Neural progenitor cell (in vitro differentiated cells): ENCODE measurements around the gene TRIM2. TPM values are rescaled to one million over a fixed set of nuclear protein-coding genes. Genes with fewer than 3 reads are reported as not detected.

Experiments used
- DNase-seq: peaks from one replicate; pipeline ENCODE4 v3.0.0-alpha.2; 2016; ENCODE audit warnings: low spot score
- H2AFZ ChIP-seq: fragments of 200-600 bp; sonication (generic); replicated peaks from 2 replicates; pipeline ENCODE4 v1.6.1; 2016; ENCODE audit warnings: antibody characterized with exemption
- H3F3A ChIP-seq: fragments of 200-600 bp; sonication (generic); 2 replicates; pipeline ENCODE4 v1.6.1; 2016; ENCODE audit warnings: antibody characterized with exemption, low read depth
- H3K27ac ChIP-seq: fragments of 200-600 bp; sonication (generic); 2 replicates; pipeline ENCODE4 v1.5.1; 2016; ENCODE audit warnings: mild to moderate bottlenecking
- H3K27me3 ChIP-seq: fragments of 200-600 bp; sonication (generic); 2 replicates; pipeline ENCODE4 v1.6.1; 2016; ENCODE audit warnings: mild to moderate bottlenecking, moderate library complexity
- H3K36me3 ChIP-seq: fragments of 200-600 bp; sonication (generic); 2 replicates; pipeline ENCODE4 v1.5.1; 2016
- H3K4me1 ChIP-seq: fragments of 200-600 bp; sonication (generic); 2 replicates; pipeline ENCODE4 v1.6.1; 2016; ENCODE audit warnings: mixed run types
- H3K4me2 ChIP-seq: fragments of 200-600 bp; sonication (generic); 2 replicates; pipeline ENCODE4 v1.6.1; 2016
- H3K4me3 ChIP-seq: fragments of 200-600 bp; sonication (generic); 2 replicates; pipeline ENCODE4 v1.5.1; 2016
- H3K79me2 ChIP-seq: fragments of 200-600 bp; sonication (generic); 2 replicates; pipeline ENCODE4 v1.6.1; 2016; ENCODE audit warnings: low read depth
- H3K9ac ChIP-seq: fragments of 200-600 bp; sonication (generic); 2 replicates; pipeline ENCODE4 v1.6.1; 2016
- H3K9me3 ChIP-seq: fragments of 200-600 bp; sonication (generic); 2 replicates; pipeline ENCODE4 v1.5.1; 2016; ENCODE audit warnings: low read depth
- H4K20me1 ChIP-seq: fragments of 200-600 bp; sonication (generic); 2 replicates; pipeline ENCODE4 v1.6.1; 2016; ENCODE audit warnings: low read depth
- H3K27ac Mint-ChIP-seq: 3 replicates; pipeline ENCODE4 v1.8.0; 2021; ENCODE audit warnings: mixed read lengths
- H3K27me3 Mint-ChIP-seq: 2 replicates; pipeline ENCODE4 v1.8.0; 2022; ENCODE audit warnings: low read depth, mild to moderate bottlenecking, inconsistent platforms, moderate library complexity, mixed read lengths; ENCODE audit not compliant: insufficient read depth
- H3K36me3 Mint-ChIP-seq: 3 replicates; pipeline ENCODE4 v1.8.0; 2021; ENCODE audit warnings: mixed read lengths
- H3K4me1 Mint-ChIP-seq: 3 replicates; pipeline ENCODE4 v1.8.0; 2021; ENCODE audit warnings: mixed read lengths
- H3K4me3 Mint-ChIP-seq: 3 replicates; pipeline ENCODE4 v1.8.0; 2021; ENCODE audit warnings: mild to moderate bottlenecking, moderate library complexity, mixed read lengths
- H3K9me3 Mint-ChIP-seq: 3 replicates; pipeline ENCODE4 v1.8.0; 2020; ENCODE audit warnings: mixed read lengths
- EZH2 ChIP-seq: fragments of 200-600 bp; sonication (generic); IDR thresholded peaks from 2 replicates; pipeline ENCODE4 v1.6.1; 2017; ENCODE audit warnings: antibody characterized with exemption, mild to moderate bottlenecking, moderate library complexity
- EZH2phosphoT487 ChIP-seq: fragments of 200-600 bp; sonication (generic); IDR thresholded peaks from 2 replicates; pipeline ENCODE4 v1.6.1; 2017; ENCODE audit warnings: antibody characterized with exemption
- total RNA-seq: library from RNA; depleted of rRNA; stranded (reverse); fragments of >200 nt; gene quantifications from 2 replicates; pipeline ENCODE4 v1.2.3, GENCODE V29; 2015; ENCODE audit warnings: low replicate concordance
- TF ChIP-seq, protein P1 (sequence below): fragments of 200-600 bp; sonication (generic); IDR thresholded peaks from 2 replicates; pipeline ENCODE4 v1.5.1; 2017; ENCODE audit warnings: antibody characterized with exemption, mild to moderate bottlenecking

The TRIM2 gene
- 87.6 and 90.2 TPM in 2 replicates for total RNA-seq

DNA sequence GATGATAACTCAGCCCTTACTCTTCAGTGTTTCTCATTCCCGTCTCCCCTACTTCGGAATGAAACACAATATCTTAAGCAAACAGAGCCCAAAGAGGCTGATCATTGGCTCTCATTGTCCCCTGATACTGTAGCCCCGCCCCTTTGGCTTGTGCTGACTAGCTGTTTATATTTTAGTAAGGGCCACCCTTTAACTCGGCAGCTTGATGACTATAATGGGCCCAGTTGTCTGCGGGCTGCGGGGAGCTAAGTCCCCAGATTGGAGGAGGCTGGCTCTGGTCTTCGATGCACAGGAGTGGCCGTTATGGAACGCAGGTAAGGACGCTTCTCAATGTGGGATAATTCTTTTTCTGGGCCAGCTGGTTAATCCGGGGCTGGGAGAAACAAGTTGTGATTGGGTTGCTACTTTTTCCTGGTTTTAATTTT lies at the start of gene TRIM2:
TRIM2 (plus strand) TSS at position 197 of the 425 bp plus-strand sequence; CDS start at position 285, 88 bp downstream.
- H3K79me2 ChIP-seq: no peaks in the 10 kb centered on the region
- peak within 1 kb of the TSS; percentile 72 for H3K4me2 ChIP-seq

GRCh38 chr4:153155686-153156085 lies 48.6 kb upstream of the TRIM2 start:
- no peak overlapping the region for H3K27ac Mint-ChIP-seq
- peaks cover 13% of the 10 kb centered on the region for H3K27me3 Mint-ChIP-seq
- H3K36me3 Mint-ChIP-seq: peaks cover 1% of the 10 kb centered on the region
- Histone ChIP-seq H3K4me1 (peaks cover 32% of the 10 kb centered on the region), H3K27me3 (peaks cover 84% of the 10 kb centered on the region), H3K79me2 (no peaks in the 10 kb centered on the region), H3K4me3 (no peak overlapping the region), H3K4me2 (peak overlapping the region; percentile 23), H3F3A (peaks cover 31% of the 10 kb centered on the region), H3K9ac (no peak overlapping the region), H3K36me3 (no peaks in the 10 kb centered on the region), H4K20me1 (peaks cover 10% of the 10 kb centered on the region), H3K9me3 (no peaks in the 10 kb centered on the region), H2AFZ (no peak overlapping the region), H3K27ac (no peak overlapping the region)
- H3K9me3 Mint-ChIP-seq: no peaks in the 10 kb centered on the region
- no peak overlapping the region for H3K4me3 Mint-ChIP-seq
- TF ChIP-seq EZH2: no peak
- TF ChIP-seq, protein P1, sequence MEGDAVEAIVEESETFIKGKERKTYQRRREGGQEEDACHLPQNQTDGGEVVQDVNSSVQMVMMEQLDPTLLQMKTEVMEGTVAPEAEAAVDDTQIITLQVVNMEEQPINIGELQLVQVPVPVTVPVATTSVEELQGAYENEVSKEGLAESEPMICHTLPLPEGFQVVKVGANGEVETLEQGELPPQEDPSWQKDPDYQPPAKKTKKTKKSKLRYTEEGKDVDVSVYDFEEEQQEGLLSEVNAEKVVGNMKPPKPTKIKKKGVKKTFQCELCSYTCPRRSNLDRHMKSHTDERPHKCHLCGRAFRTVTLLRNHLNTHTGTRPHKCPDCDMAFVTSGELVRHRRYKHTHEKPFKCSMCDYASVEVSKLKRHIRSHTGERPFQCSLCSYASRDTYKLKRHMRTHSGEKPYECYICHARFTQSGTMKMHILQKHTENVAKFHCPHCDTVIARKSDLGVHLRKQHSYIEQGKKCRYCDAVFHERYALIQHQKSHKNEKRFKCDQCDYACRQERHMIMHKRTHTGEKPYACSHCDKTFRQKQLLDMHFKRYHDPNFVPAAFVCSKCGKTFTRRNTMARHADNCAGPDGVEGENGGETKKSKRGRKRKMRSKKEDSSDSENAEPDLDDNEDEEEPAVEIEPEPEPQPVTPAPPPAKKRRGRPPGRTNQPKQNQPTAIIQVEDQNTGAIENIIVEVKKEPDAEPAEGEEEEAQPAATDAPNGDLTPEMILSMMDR: no peak
- TF ChIP-seq EZH2phosphoT487: no peak
- H3K4me1 Mint-ChIP-seq: peaks cover 57% of the 10 kb centered on the region
- DNase-seq: no peak

More for the DNA sequence above, at the start of gene TRIM2:
- TF ChIP-seq, protein P1: no peak
- TF ChIP-seq EZH2 (no peak), EZH2phosphoT487 (no peak)
- peak within 1 kb of the TSS; percentile 85 for H3K27ac Mint-ChIP-seq
- peaks cover 56% of the 10 kb centered on the region for H3K4me1 Mint-ChIP-seq
- peaks cover 6% of the 10 kb centered on the region for H3K36me3 Mint-ChIP-seq
- H3K9me3 Mint-ChIP-seq: no peaks in the 10 kb centered on the region
- Histone ChIP-seq H3K9me3 (no peaks in the 10 kb centered on the region), H3K27me3 (peaks cover 31% of the 10 kb centered on the region), H3K4me3 (peak within 1 kb of the TSS; percentile 32), H4K20me1 (peaks cover 7% of the 10 kb centered on the region), H2AFZ (peak within 1 kb of the TSS; percentile 45), H3K9ac (no peak within 1 kb of the TSS), H3K36me3 (no peaks in the 10 kb centered on the region), H3F3A (peaks cover 36% of the 10 kb centered on the region), H3K27ac (no peak within 1 kb of the TSS), H3K4me1 (peaks cover 36% of the 10 kb centered on the region)
- H3K27me3 Mint-ChIP-seq: peaks cover 3% of the 10 kb centered on the region
- peak; percentile 80 for DNase-seq
- H3K4me3 Mint-ChIP-seq: peak within 1 kb of the TSS; percentile 89

GRCh38 chr4:153156263-153156662 lies 48.0 kb upstream of the TRIM2 start:
- H3K4me1 ChIP-seq: peaks cover 32% of the 10 kb centered on the region
- TF ChIP-seq EZH2phosphoT487: no peak
- TF ChIP-seq, protein P1: peak; percentile 45
- no peak for TF ChIP-seq EZH2
- peaks cover 11% of the 10 kb centered on the region for H3K27me3 Mint-ChIP-seq
- H3K27ac Mint-ChIP-seq: peak overlapping the region; percentile 73
- H3K79me2 ChIP-seq: no peaks in the 10 kb centered on the region
- peaks cover 78% of the 10 kb centered on the region for H3K27me3 ChIP-seq
- peaks cover 10% of the 10 kb centered on the region for H4K20me1 ChIP-seq
- H3F3A ChIP-seq: peaks cover 30% of the 10 kb centered on the region
- H3K36me3 ChIP-seq: no peaks in the 10 kb centered on the region
- H3K4me1 Mint-ChIP-seq: peaks cover 54% of the 10 kb centered on the region
- no peaks in the 10 kb centered on the region for H3K9me3 ChIP-seq
- H3K9me3 Mint-ChIP-seq: no peaks in the 10 kb centered on the region
- peak overlapping the region; percentile 23 for H3K4me2 ChIP-seq
- no peak overlapping the region for H3K27ac ChIP-seq
- H3K36me3 Mint-ChIP-seq: peaks cover 1% of the 10 kb centered on the region
- H3K4me3 Mint-ChIP-seq: peak overlapping the region; percentile 35
- H3K4me3 ChIP-seq: no peak overlapping the region
- peak; percentile 58 for DNase-seq
- H3K9ac ChIP-seq: no peak overlapping the region
- H2AFZ ChIP-seq: no peak overlapping the region
